A549 (cell line): ENCODE measurements around the gene PRAC1.

ENCODE experiments used
- HDAC2 ChIP-seq: fragments of 200-600 bp; sonication (generic); IDR thresholded peaks from 2 replicates; pipeline ENCODE4 v1.6.1; 2016
- RAD21 ChIP-seq, 2 experiments: fragments of >200 bp in 1 of 2; sonication (Bioruptor Twin) in 1 of 2; formaldehyde crosslinking in 1 of 2; IDR thresholded peaks in 1 of 2; conservative IDR thresholded peaks in 1 of 2; 2 replicates in 1 of 2; 3 replicates in 1 of 2; pipeline ENCODE4 v1.6.1; 2012 to 2018; ENCODE audit warnings: inconsistent platforms in 1 of 2
- TF ChIP-seq, protein P1 (sequence below): fragments of >200 bp; sonication (Bioruptor Twin); formaldehyde crosslinking; IDR thresholded peaks from 3 replicates; pipeline ENCODE4 v1.5.1; 2016

DNA sequence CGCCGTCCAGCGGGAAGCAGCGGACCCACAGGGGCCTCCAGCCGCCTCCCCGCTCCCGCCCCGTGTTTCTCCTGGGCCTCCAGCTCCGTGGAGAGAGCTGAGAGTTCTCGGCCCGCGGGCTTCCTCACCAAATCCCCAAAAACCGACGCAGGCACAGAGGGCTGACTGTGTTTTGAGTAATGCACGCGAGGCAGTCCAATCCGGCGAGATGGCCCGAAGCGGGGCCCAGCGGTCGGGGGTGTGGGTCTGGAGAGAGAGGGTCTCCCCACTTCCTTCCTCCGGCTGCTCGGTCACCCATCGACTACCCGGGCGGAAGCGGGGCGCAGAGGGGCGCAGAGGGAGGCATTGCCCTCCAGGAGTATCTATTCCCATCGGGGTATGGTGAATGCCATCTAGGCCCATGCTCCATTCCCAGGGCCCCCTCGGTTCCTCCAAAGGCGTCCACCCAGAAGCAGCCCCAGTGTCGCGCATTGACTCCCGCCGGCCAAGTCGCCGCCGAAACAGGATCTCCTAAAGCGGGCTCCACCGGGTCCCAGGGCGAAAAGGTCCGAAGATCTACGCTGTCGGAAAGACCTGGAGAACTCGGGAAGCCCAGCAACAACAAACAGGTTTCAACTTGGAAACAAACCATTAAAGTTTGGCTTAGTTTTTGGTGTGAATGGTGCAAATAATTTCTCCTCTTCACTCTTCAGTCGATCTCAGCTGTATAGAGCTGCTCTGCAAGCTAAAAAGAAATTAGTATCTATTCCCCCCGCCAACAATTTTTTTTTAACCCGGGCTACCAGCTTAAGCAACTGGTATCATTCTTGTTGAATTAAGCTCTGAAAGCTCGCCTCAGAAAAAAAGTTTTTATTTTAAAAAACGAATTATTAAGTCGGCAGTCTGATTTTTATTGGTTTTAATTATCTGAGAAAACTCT is 25.4 kb upstream of the PRAC1 start:
- TF ChIP-seq RAD21 (conservative IDR thresholded peaks at IDR 0.05 in 1 of 2, IDR thresholded peaks at IDR 0.05 in 1 of 2): no peak
- TF ChIP-seq, protein P1, sequence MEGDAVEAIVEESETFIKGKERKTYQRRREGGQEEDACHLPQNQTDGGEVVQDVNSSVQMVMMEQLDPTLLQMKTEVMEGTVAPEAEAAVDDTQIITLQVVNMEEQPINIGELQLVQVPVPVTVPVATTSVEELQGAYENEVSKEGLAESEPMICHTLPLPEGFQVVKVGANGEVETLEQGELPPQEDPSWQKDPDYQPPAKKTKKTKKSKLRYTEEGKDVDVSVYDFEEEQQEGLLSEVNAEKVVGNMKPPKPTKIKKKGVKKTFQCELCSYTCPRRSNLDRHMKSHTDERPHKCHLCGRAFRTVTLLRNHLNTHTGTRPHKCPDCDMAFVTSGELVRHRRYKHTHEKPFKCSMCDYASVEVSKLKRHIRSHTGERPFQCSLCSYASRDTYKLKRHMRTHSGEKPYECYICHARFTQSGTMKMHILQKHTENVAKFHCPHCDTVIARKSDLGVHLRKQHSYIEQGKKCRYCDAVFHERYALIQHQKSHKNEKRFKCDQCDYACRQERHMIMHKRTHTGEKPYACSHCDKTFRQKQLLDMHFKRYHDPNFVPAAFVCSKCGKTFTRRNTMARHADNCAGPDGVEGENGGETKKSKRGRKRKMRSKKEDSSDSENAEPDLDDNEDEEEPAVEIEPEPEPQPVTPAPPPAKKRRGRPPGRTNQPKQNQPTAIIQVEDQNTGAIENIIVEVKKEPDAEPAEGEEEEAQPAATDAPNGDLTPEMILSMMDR: no peak
- no peak for TF ChIP-seq HDAC2
